ENCODE measurements around the gene PPP1R16B. TPM values are rescaled to one million over a fixed set of nuclear protein-coding genes. Genes with fewer than 3 reads are reported as not detected.
A peak's percentile ranks its signal among the peaks of the same experiment; 100 is the strongest.

PPP1R16B gene
- total and polyA plus RNA-seq, 10 of the 15 experiments (the other 5 are each of a cell fraction or from before 2014, with no cell fraction given): 13.4 to 90.2 (median 66.7) TPM

DNA sequence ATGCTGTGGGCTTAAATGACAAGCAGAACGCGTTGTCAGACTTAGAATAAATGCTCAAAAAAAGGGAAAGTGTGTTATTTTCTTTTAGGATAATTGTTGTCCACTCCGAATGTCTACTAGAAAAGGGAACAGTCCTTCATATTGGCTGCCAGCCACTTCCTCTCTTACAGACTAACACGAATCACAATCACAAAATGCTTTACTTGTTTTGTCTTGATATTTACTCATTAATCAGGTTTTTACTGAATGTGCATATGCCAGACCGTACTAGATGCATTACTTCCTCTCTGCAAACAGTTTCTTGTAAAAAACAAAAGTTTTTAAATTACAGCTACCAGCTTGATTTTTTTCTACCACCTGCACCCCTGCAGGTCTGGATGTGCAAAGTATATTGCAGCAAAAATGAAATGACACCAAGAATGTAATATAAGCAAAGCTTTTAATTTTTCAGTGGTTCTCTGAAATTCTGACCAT lies 157.5 kb downstream of the PPP1R16B start:
- H4K20me1 ChIP-seq (ENCODE audit: control insufficient read depth, insufficient read depth): no peaks in the 10 kb centered on the region
- SMC1A ChIA-PET (ENCODE audit: uncharacterized antibody, unreplicated experiment): interaction anchor here (0.8 to 16.7 kb wide), 17 partner anchors 9 to 397 kb away, joined by 3 to 237 read pairs (median 3); partner anchors contain the start of gene FAM83D
- DNase-seq (ENCODE audit: low read depth, low spot score): no peak
- H3K79me2 ChIP-seq (ENCODE audit: control insufficient read depth, insufficient read depth, low read length): peaks cover 39% of the 10 kb centered on the region
- no peaks in the 10 kb centered on the region for H3K9me3 ChIP-seq (replicated peaks; ENCODE audit: control insufficient read depth, insufficient read depth, low read length)
- WGBS (ENCODE audit: insufficient coverage, insufficient replicate concordance, low lambda C conversion rate, missing lambda C conversion rate): 5% methylated on average over 5 of the region's 5 CpGs
- RAD21 ChIA-PET (ENCODE audit: unreplicated experiment): interaction anchor here (0.5 to 6.6 kb wide), 14 partner anchors 10 to 237 kb away, joined by 3 to 109 read pairs (median 4); partner anchors contain the start of gene FAM83D
- peak overlapping the region; percentile 88 for H3K4me3 ChIP-seq
- TSS peak; percentile 69 for BruUV-seq (replicated peaks)
- CTCF ChIA-PET: interaction anchor here (0.7 to 8.3 kb wide), 20 partner anchors 14 to 315 kb away, joined by 3 to 94 read pairs (median 7); partner anchors contain the start of gene FAM83D
- peak; percentile 53; the same call in 1 of the 2 replicates for TF ChIP-seq SPI1 (IDR thresholded peaks at IDR 0.05; ENCODE audit: borderline replicate concordance, insufficient read depth, low read depth, low read length)
- TF ChIP-seq, protein P1, sequence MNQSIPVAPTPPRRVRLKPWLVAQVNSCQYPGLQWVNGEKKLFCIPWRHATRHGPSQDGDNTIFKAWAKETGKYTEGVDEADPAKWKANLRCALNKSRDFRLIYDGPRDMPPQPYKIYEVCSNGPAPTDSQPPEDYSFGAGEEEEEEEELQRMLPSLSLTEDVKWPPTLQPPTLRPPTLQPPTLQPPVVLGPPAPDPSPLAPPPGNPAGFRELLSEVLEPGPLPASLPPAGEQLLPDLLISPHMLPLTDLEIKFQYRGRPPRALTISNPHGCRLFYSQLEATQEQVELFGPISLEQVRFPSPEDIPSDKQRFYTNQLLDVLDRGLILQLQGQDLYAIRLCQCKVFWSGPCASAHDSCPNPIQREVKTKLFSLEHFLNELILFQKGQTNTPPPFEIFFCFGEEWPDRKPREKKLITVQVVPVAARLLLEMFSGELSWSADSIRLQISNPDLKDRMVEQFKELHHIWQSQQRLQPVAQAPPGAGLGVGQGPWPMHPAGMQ (IDR thresholded peaks at IDR 0.05; ENCODE audit: borderline replicate concordance): no peak
- H3K4me2 ChIP-seq (ENCODE audit: control insufficient read depth, insufficient read depth): peak overlapping the region; percentile 68
- peak overlapping the region; percentile 90; the same call in 1 of the 2 replicates for H2AFZ ChIP-seq (ENCODE audit: control insufficient read depth, low read depth, low read length)
- peak overlapping the region; percentile 94 for H3K9ac ChIP-seq (ENCODE audit: control insufficient read depth, insufficient read depth, low read length)
- H3K27ac ChIP-seq (ENCODE audit: control insufficient read depth, insufficient read depth): peak overlapping the region; percentile 91
- no peak for ATAC-seq
- FAIRE-seq: no peak
- intact Hi-C loops (cut with micrococcal nuclease; ENCODE audit: unreplicated experiment) (loop anchor here (1.0 to 2.0 kb wide), 4 partner anchors 30 to 86 kb away; no protein-coding TSS in a partner anchor), in situ Hi-C loops (cut with MboI) (no loop called here)
- H3K36me3 ChIP-seq (ENCODE audit: control insufficient read depth in 2 of 2, insufficient read depth in 2 of 2, low read length in 1 of 2): peaks cover 0 to under 1% of the 10 kb centered on the region in 2 experiments; a peak in 1 of 4 replicates
- POLR2A ChIA-PET: interaction anchor here (0.8 to 7.4 kb wide), 8 partner anchors 10 to 86 kb away, joined by 3 to 48 read pairs (median 16); no protein-coding TSS in a partner anchor
- H3K27me3 ChIP-seq (replicated peaks in 1 of 2; ENCODE audit: control insufficient read depth in 2 of 2, insufficient read depth in 2 of 2, low read length in 1 of 2): no peaks in the 10 kb centered on the region
- no peaks in the 10 kb centered on the region for H3K4me1 ChIP-seq (ENCODE audit: control insufficient read depth, insufficient read depth, low read length)

DNA sequence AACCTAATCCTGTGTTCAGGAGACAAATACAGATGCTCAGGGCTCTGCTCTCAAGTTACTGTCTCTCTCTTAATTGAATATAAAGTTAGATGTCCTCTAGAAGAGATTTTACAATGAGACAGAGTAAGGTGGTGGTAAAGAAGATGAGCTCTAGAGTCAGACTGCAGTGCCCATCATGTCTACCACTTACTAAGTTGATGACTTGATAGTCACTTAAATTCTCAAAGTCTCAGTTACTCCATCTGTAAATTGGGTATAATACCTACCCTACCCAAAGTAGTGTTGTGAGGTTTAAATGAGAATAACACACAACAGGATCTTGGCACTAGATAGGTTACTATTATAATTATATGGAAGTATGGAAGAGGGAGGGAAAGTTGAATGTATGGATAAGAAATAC lies 158.2 kb downstream of the PPP1R16B start:
- Histone ChIP-seq H4K20me1 (ENCODE audit: control insufficient read depth, insufficient read depth) (no peaks in the 10 kb centered on the region), H2AFZ (ENCODE audit: control insufficient read depth, low read depth, low read length) (no peak overlapping the region), H3K27ac (ENCODE audit: control insufficient read depth, insufficient read depth) (no peak overlapping the region), H3K9ac (ENCODE audit: control insufficient read depth, insufficient read depth, low read length) (no peak overlapping the region), H3K36me3 (ENCODE audit: control insufficient read depth in 2 of 2, insufficient read depth in 2 of 2, low read length in 1 of 2) (peaks cover 0 to 3% of the 10 kb centered on the region in 2 experiments; a peak in 1 of 4 replicates), H3K27me3 (replicated peaks in 1 of 2; ENCODE audit: control insufficient read depth in 2 of 2, insufficient read depth in 2 of 2, low read length in 1 of 2) (no peaks in the 10 kb centered on the region), H3K4me1 (ENCODE audit: control insufficient read depth, insufficient read depth, low read length) (no peaks in the 10 kb centered on the region), H3K4me3 (no peak overlapping the region; the same call in 1 of the 2 replicates), H3K79me2 (ENCODE audit: control insufficient read depth, insufficient read depth, low read length) (peaks cover 39% of the 10 kb centered on the region), H3K4me2 (ENCODE audit: control insufficient read depth, insufficient read depth) (peak overlapping the region; percentile 30; the same call in 1 of the 2 replicates), H3K9me3 (replicated peaks; ENCODE audit: control insufficient read depth, insufficient read depth, low read length) (no peaks in the 10 kb centered on the region)
- SMC1A ChIA-PET (ENCODE audit: uncharacterized antibody, unreplicated experiment): interaction anchor here (0.6 to 16.7 kb wide), 17 partner anchors 8 to 547 kb away, joined by 3 to 237 read pairs (median 4); partner anchors contain the start of gene FAM83D
- POLR2A ChIA-PET: interaction anchor here (0.8 to 7.4 kb wide), 7 partner anchors 10 to 85 kb away, joined by 3 to 48 read pairs (median 21); no protein-coding TSS in a partner anchor
- CTCF ChIA-PET: interaction anchor here (1.0 to 8.3 kb wide), 15 partner anchors 18 to 314 kb away, joined by 3 to 94 read pairs (median 7); partner anchors contain the start of gene FAM83D
- TF ChIP-seq RAD21 (IDR thresholded peaks at IDR 0.05; ENCODE audit: insufficient read depth, low read depth, low read length): no peak
- in situ Hi-C loops (cut with MboI) (no loop called here), intact Hi-C loops (cut with micrococcal nuclease; ENCODE audit: unreplicated experiment) (loop anchor here (2.0 kb wide), 2 partner anchors 31 to 85 kb away; no protein-coding TSS in a partner anchor)
- ATAC-seq (no peak), DNase-seq (ENCODE audit: low read depth, low spot score) (no peak), FAIRE-seq (no peak)
- RAD21 ChIA-PET (ENCODE audit: unreplicated experiment): interaction anchor here (1.0 to 6.6 kb wide), 8 partner anchors 9 to 238 kb away, joined by 3 to 109 read pairs (median 26); partner anchors contain the start of gene FAM83D
- no TSS peak for BruUV-seq (replicated peaks)

Measured in GM12878 (cell line).